ENCODE measurements around the gene NUP42.

NUP42 gene

GRCh38 chr7:23242935-23243334, 61.1 kb downstream of the NUP42 start:
- Histone ChIP-seq H3K4me3 (ENCODE audit: low read length) (no peak overlapping the region), H3K4me1 (ENCODE audit: control insufficient read depth, insufficient read depth, low read length) (no peaks in the 10 kb centered on the region), H3K27ac (ENCODE audit: low read depth, low read length) (no peak overlapping the region), H3K36me3 (ENCODE audit: control insufficient read depth, insufficient read depth, low read length) (no peaks in the 10 kb centered on the region), H3K9ac (ENCODE audit: low read length) (no peak overlapping the region), H3K27me3 (ENCODE audit: control insufficient read depth, insufficient read depth, low read length) (peaks cover 4% of the 10 kb centered on the region)

GRCh38 chr7:23246555-23246954, 64.7 kb downstream of the NUP42 start, which contains the start of gene GPNMB:
GPNMB (plus strand) TSS chr7:23246775; CDS start chr7:23246858, 83 bp downstream.
- Histone ChIP-seq H3K4me1 (ENCODE audit: control insufficient read depth, insufficient read depth, low read length) (no peaks in the 10 kb centered on the region), H3K27me3 (ENCODE audit: control insufficient read depth, insufficient read depth, low read length) (peaks cover 10% of the 10 kb centered on the region), H3K9ac (ENCODE audit: low read length) (no peak within 1 kb of the TSS), H3K27ac (ENCODE audit: low read depth, low read length) (peak within 1 kb of the TSS; percentile 40), H3K36me3 (ENCODE audit: control insufficient read depth, insufficient read depth, low read length) (no peaks in the 10 kb centered on the region), H3K4me3 (ENCODE audit: low read length) (peak within 1 kb of the TSS; percentile 59)

- H3K27me3 ChIP-seq (ENCODE audit: control insufficient read depth, insufficient read depth, low read length): peaks cover 10% of the 10 kb centered on the region
- H3K27ac ChIP-seq (ENCODE audit: low read depth, low read length): peak overlapping the region; percentile 12
- peak overlapping the region; percentile 59 for H3K4me3 ChIP-seq (ENCODE audit: low read length)
- no peaks in the 10 kb centered on the region for H3K4me1 ChIP-seq (ENCODE audit: control insufficient read depth, insufficient read depth, low read length)
- H3K36me3 ChIP-seq (ENCODE audit: control insufficient read depth, insufficient read depth, low read length): no peaks in the 10 kb centered on the region
- H3K9ac ChIP-seq (ENCODE audit: low read length): no peak overlapping the region
Measured at GRCh38 chr7:23247046-23247602, 65.3 kb downstream of the NUP42 start.

- peaks cover 10% of the 10 kb centered on the region for H3K27me3 ChIP-seq (ENCODE audit: control insufficient read depth, insufficient read depth, low read length)
- H3K36me3 ChIP-seq (ENCODE audit: control insufficient read depth, insufficient read depth, low read length): no peaks in the 10 kb centered on the region
- H3K4me1 ChIP-seq (ENCODE audit: control insufficient read depth, insufficient read depth, low read length): no peaks in the 10 kb centered on the region
- H3K27ac ChIP-seq (ENCODE audit: low read depth, low read length): peak overlapping the region; percentile 40
- no peak overlapping the region for H3K9ac ChIP-seq (ENCODE audit: low read length)
- peak overlapping the region; percentile 59 for H3K4me3 ChIP-seq (ENCODE audit: low read length)
Measured at GRCh38 chr7:23247603-23248335, 65.9 kb downstream of the NUP42 start.

GRCh38 chr7:23249486-23249885, 67.6 kb downstream of the NUP42 start:
- Histone ChIP-seq H3K36me3 (ENCODE audit: control insufficient read depth, insufficient read depth, low read length) (no peaks in the 10 kb centered on the region), H3K9ac (ENCODE audit: low read length) (no peak overlapping the region), H3K27me3 (ENCODE audit: control insufficient read depth, insufficient read depth, low read length) (peaks cover 10% of the 10 kb centered on the region)

More at GRCh38 chr7:23249486-23249885, 67.6 kb downstream of the NUP42 start:
- no peak overlapping the region for H3K4me3 ChIP-seq (ENCODE audit: low read length)
- H3K27ac ChIP-seq (ENCODE audit: low read depth, low read length): no peak overlapping the region
- H3K4me1 ChIP-seq (ENCODE audit: control insufficient read depth, insufficient read depth, low read length): no peaks in the 10 kb centered on the region
